CD4-positive, alpha-beta T cell treated with Interleukin-21 for 1 hour (primary cell): ENCODE data around the gene MXI1.

Source experiments
- DNase-seq: peaks from one replicate; pipeline ENCODE4 v3.0.0-alpha.2; 2020

MXI1 gene

GRCh38 chr10:110278562-110279406 lies 71.4 kb downstream of the MXI1 start:
- no peak for DNase-seq

DNA sequence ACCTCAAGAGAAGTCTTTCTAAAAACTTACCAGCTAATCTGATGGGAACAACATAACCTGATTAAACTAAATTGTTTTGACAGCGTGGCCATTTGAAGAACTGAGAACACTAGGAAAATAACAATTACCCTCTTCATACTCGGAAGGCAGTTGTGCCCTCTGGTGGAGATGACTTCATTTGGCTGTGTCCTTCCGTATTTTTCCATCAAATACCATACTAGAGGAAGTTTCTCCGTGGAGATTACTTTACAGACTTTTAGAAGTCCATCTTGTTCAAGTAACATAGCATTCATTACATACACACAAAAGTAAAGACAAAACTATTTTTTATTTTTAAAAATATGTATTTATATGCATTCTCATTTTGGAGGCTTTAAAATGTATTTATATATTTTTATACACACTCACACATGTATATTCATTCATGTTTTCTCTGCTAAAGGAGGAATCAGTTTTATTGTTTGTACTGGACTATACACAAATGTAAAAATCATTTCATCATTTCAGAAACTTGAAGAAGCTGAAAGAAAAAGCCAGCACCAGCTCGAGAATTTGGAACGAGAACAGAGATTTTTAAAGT lies 72.1 kb downstream of the MXI1 start:
- DNase-seq: peak; percentile 67

DNA sequence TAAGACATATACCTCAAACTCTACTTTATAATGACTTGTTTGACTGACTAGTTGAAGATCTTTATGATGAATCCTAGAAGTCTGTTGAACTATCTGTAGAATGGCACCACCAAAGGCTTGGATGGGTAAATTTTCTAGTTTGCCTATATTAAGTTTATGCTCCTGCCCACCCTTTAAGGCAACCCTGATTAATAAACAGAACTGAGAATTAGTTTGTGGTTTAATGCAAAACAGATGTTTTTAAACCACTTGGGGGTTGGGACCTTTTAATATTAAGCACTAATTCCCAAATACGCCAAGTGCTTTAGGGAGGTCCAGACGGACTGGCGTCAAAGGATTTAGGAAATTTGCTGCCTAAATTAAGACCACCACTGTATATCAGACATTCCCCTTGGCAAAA lies 76.9 kb downstream of the MXI1 start:
- no peak for DNase-seq

- no peak for DNase-seq
Observed at GRCh38 chr10:110285501-110285900, 78.1 kb downstream of the MXI1 start.

- no peak for DNase-seq
Observed at GRCh38 chr10:110286841-110287240, 79.4 kb downstream of the MXI1 start.

DNA sequence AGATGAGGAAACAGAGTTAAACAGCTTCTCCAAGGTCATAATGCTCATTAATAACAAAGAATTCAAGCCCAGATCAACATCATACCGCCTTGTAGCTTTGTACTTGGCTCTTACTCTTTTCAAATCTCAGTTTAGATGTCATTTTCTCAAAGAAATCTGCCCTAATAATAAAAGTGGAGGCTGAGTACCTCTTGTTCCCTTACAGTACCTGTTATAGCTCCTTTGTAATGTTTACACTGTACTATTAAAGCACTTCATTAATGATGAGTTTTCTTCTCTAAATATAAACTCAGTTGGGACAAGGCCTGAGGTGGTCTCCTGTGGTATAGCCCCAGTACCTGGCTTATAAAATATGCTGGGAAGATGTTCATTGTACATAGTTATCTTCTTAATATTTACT lies 89.6 kb downstream of the MXI1 start:
- DNase-seq: no peak

DNA sequence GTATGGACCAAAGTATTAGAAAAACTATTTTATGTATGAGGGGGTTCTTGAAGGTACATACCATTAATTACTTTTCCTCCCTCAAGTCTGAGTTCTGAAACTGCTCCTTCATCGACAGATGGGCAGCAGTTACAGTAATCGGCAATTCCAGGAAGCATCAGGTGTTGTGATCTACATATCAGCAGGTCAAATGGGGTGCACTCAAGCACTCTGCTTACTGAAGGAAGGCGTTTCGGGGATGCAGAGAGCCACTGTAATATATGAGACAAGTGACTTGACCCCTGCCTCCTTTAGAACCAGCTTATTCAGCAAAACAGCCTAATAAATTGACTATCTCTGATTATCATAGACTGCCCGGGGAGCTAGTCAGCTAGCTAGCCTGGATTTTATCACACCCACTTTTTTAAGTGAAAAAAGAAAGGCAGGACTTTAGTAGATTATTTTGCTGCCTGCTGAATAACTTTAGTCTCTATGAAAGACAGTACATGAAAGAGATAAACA lies 93.1 kb downstream of the MXI1 start:
- DNase-seq: no peak

DNA sequence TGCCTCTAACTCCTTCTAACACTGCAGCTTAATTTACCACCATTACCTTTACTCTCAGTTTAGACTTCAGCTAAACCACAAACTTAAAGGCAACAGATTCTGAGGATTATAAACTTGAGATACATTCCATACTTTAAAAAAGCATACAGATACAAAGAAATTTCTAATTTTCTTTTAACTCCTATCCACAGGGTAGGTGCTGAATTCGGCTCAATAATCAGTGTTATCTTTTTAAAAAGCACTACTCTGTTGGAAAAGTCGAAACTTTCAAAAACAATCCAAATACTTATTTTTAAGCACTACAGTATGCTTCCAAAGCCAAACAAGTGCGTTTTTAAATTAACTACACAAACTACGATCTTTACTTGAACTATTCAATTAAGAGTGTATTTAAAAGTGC lies 96.3 kb downstream of the MXI1 start:
- DNase-seq: no peak

DNA sequence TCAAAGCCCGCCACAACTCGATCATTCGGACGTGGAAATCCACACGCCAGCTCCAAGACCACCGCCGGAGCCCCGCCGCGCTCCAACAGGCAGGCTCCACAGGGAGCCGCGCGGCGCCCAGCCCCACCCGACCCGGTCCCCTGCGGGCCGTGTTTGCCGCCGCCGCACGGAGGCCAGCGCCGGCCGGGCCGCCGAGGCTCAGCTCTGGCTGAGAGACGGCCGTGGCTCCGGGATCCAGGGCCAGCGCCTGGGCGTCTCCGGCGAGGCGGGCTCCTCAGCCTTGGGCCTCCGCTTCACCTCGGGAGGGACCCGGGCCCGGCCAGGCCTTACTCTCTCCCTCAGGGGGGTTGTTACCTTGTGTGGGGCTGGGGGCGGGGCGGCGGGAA lies 97.0 kb downstream of the MXI1 start:
- DNase-seq: no peak

DNA sequence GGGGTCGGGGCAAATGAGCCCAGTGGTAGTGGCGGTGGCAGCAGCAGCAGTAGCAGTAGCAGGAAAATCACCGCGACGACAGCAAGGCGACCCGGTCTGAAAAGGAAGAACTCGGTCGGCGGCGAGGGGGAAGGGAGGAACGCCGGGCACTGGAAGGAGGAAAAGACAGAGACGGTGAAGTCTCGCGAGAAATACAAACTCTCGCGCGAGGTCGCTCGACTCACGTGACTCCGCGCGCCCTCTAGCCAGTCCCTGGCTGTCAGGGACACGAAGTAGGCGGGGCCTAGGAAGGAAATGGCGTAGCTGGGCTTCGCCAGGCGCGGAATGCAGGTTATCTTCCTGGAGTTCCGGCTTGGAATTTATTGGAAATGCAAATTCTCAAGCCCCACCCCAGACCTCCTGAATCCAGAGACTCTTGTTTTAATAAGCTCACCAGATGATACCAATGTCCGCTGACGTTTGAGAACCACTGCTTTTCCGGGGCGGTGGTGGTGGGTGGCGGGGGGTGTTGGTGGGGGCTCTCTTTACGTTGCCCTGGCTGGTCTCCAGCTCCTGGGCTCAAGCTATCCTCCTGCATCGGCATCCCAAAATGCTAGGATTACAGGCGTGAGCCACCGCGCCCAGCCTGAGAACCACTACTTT lies 97.5 kb downstream of the MXI1 start, which contains the start of gene SMNDC1:
TSS of gene SMNDC1 (minus strand) at position 141 of the 642 bp plus-strand sequence. CDS start 1,333 bp downstream, outside the sequence.
- DNase-seq: peak; percentile 97

DNA sequence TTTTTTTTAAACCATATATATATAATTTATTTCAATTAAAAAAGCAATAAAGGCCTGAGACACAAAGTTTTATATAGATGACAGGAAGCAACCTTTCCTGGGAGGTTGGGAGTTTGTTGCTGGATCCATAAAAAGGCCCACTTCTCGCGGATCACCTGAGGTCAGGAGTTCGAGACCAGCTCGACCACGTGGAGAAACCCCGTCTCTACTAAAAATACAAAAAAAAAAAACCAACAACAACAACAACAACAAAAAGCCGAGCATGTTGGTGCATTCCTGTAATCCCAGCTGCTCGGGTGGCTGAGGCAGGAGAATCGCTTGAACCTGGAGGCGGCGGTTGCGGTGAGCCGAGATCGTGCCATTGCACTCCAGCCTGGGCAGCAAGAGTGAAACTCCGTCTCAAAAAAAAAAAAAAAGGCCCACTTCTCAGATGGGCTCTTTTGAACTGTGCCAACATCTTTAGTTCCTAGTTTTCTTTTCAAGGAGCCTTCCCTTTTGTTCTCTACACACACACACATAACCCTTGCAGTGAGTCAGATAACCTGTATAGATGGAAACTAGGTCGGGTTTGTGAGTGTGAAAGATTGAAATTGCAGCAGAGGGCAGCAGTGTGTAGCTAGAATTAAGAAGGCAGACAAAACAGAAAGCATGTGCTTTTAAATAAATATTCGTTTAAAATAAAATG lies 98.5 kb downstream of the MXI1 start:
- DNase-seq: peak; percentile 87

DNA sequence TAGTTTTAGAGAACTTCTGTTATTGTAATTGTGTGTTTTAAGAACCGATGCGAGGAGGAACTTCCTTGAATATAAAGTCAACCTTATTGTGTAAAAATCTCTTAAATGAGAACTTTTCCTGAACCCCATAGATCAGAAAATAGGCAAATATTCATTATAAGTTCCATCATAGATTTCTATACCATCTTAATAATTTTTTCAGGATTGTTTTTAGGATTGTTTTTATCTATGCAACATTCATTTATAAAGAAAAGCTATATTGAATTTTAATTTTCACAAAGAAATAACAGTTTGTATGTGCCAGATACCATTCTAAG lies 99.0 kb downstream of the MXI1 start:
- DNase-seq: no peak

- DNase-seq: no peak
Observed at GRCh38 chr10:110307805-110308204, 100.4 kb downstream of the MXI1 start.

GRCh38 chr10:110310741-110311140 lies 103.3 kb downstream of the MXI1 start:
- DNase-seq: no peak

- peak; percentile 66 for DNase-seq
Observed at GRCh38 chr10:110311357-110311949, 104.0 kb downstream of the MXI1 start.

DNA sequence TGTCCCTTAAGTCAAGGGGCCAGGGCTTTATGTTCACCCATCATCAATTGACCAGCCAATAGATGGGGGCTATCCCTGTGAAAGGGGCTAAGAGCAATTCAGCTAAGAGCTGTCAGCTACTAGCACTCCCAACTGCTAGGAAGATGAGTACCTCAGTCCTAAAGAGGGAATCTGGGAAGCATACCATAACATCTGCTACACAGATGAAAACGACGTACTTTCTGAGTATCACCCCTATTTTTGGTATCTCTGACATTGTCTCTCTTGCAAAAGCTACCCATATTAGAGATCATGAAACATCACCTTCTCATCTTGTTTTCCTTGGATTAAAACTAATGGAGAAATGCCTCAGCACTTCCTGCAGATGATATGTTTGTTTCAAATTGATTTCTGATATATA lies 104.8 kb downstream of the MXI1 start:
- no peak for DNase-seq

GRCh38 chr10:110313674-110314073 lies 106.3 kb downstream of the MXI1 start:
- no peak for DNase-seq

DNA sequence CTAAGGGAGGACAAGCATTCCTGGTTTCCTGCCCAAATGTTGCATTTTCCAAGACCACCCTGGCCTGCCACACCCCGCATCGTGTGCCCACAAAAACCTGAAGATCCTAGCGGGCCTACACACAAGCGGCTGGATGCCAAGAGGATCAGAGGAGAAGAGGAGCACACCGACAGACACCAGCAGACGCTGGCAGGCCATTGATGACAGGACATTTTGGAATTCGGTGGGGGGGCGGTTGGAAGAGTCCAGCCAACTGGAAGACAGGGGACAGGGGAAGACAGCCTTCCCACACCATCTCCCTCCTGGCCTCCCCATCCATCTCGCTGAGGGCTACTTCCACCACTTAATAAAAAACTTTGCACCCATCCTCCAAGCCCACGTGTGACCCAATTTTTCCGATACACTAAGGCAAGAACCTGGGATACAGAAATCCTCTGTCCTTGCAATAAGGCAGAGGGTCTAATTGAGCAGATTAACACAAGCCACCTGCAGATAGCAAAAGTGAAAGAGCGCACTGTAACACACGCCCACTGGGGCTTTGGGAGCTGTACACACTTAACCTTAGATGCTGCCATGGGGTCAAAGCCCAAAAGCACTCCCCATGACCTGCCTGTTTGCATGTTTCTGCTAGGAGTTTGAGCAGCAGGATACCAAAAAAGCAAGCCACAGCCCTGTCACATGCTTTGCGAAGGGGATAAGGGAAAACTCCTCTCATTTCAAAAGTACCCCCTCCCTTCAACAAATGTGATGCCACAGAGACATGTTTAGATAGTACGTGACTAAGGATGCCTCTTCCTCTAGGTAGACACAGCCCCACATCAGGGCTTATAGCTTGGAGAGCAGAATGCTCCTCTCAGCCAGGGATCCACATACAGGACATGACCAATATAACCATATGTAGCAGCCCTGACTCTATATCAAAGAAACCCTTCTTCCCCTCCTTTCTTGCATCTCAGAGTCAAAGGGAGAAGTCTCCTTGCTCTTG lies 110.8 kb downstream of the MXI1 start:
- DNase-seq: no peak

GRCh38 chr10:110321869-110322620 lies 114.6 kb downstream of the MXI1 start:
- DNase-seq: no peak

- no peak for DNase-seq
Observed at GRCh38 chr10:110323503-110323902, 116.1 kb downstream of the MXI1 start.
